H1 (cell line): ENCODE measurements around the gene MEF2C. TPM values are rescaled to one million over a fixed set of nuclear protein-coding genes. Genes with fewer than 3 reads are reported as not detected.

ENCODE experiments used
- CTCF ChIA-PET: fragments of 300-600 bp; sonication (Branson Sonifier 250); formaldehyde crosslinking; loops from one replicate; lab custom pipeline; 2021; ENCODE audit not compliant: partially characterized antibody; lab: Charles Lee
- POLR2A ChIA-PET: fragments of 300-600 bp; sonication (Branson Sonifier 250); formaldehyde crosslinking; loops from one replicate; lab custom pipeline; 2021; ENCODE audit warnings: inconsistent platforms; ENCODE audit not compliant: partially characterized antibody; lab: Charles Lee
- DNase-seq, 2 experiments: peaks; one replicate each; pipeline versions ENCODE4 v3.0.0 to v3.0.0-alpha.2; 2010 to 2022; ENCODE audit warnings: low spot score in 2 of 2, low read depth in 1 of 2, mixed read lengths in 1 of 2
- FAIRE-seq: peaks from 2 replicates; lab custom pipeline; 2011; peaks lifted over from hg19 to GRCh38; lab: Jason Lieb, UNC
- H2AFZ ChIP-seq: 2 replicates; pipeline ENCODE4 v1.8.1; 2012; ENCODE audit warnings: low read length, inconsistent platforms
- H2AK5ac ChIP-seq: 2 replicates; pipeline ENCODE4 v1.6.1; 2013; ENCODE audit warnings: low read depth, low read length
- H2BK120ac ChIP-seq: replicated peaks from 2 replicates; pipeline ENCODE3; 2013; ENCODE audit warnings: low read depth, low read length, inconsistent platforms
- H2BK12ac ChIP-seq: 2 replicates; pipeline ENCODE4 v1.6.1; 2013; ENCODE audit warnings: low read depth, low read length
- H2BK15ac ChIP-seq: 2 replicates; pipeline ENCODE4 v1.6.1; 2013; ENCODE audit warnings: low read length
- H2BK20ac ChIP-seq: 2 replicates; pipeline ENCODE4 v1.6.1; 2013; ENCODE audit warnings: low read length
- H2BK5ac ChIP-seq: 2 replicates; pipeline ENCODE4 v1.6.1; 2013; ENCODE audit warnings: low read depth, low read length
- H3K14ac ChIP-seq: 2 replicates; pipeline ENCODE4 v1.6.1; 2013; ENCODE audit warnings: inconsistent platforms; ENCODE audit not compliant: insufficient read length
- H3K18ac ChIP-seq: 2 replicates; pipeline ENCODE4 v1.6.1; 2013; ENCODE audit warnings: low read length; ENCODE audit errors: extremely low read depth
- H3K23ac ChIP-seq: 2 replicates; pipeline ENCODE4 v1.6.1; 2013; ENCODE audit warnings: inconsistent platforms; ENCODE audit not compliant: insufficient read length
- H3K23me2 ChIP-seq: 2 replicates; pipeline ENCODE4 v1.6.1; 2013; ENCODE audit warnings: low read depth, low read length
- H3K27ac ChIP-seq: 2 replicates; pipeline ENCODE4 v1.6.1; 2011; ENCODE audit warnings: low read depth, low read length, inconsistent platforms
- H3K27me3 ChIP-seq, 4 experiments: replicated peaks in 1 of 4; 1 replicate in 1 of 4; 2 replicates in 3 of 4; pipeline versions ENCODE4 v1.6.1 to v1.8.1; 2011 to 2013; ENCODE audit warnings: low read length in 3 of 4, mild to moderate bottlenecking in 3 of 4, inconsistent platforms in 2 of 4, mixed read lengths in 2 of 4, moderate library complexity in 1 of 4; ENCODE audit not compliant: control insufficient read depth in 3 of 4, insufficient read depth in 3 of 4; ENCODE audit errors: extremely low read depth in 1 of 4
- H3K36me3 ChIP-seq, 4 experiments: 2 replicates each; pipeline versions ENCODE4 v1.6.1 to v1.8.1; 2011 to 2013; ENCODE audit warnings: mild to moderate bottlenecking in 4 of 4, low read length in 3 of 4, moderate library complexity in 2 of 4, control low read depth in 1 of 4, inconsistent platforms in 1 of 4; ENCODE audit not compliant: insufficient read depth in 4 of 4, control insufficient read depth in 2 of 4
- H3K4ac ChIP-seq: replicated peaks from 2 replicates; pipeline ENCODE3; 2013; ENCODE audit warnings: low read length, low read depth, mixed read lengths, inconsistent platforms; ENCODE audit not compliant: insufficient read length
- H3K4me1 ChIP-seq, 4 experiments: replicated peaks in 1 of 4; 1 replicate in 1 of 4; 2 replicates in 3 of 4; pipeline versions ENCODE4 v1.6.1 to v1.8.1; 2011 to 2013; ENCODE audit warnings: low read length in 3 of 4, inconsistent platforms in 2 of 4, mixed read lengths in 1 of 4; ENCODE audit not compliant: insufficient read depth in 4 of 4, control insufficient read depth in 3 of 4
- H3K4me2 ChIP-seq, 2 experiments: 2 replicates each; pipeline versions ENCODE4 v1.6.1 to v1.8.1; 2011 to 2013; ENCODE audit warnings: low read depth in 2 of 2, low read length in 2 of 2, control low read depth in 1 of 2, inconsistent platforms in 1 of 2, mild to moderate bottlenecking in 1 of 2; ENCODE audit not compliant: insufficient read depth in 1 of 2
- H3K4me3 ChIP-seq, 4 experiments: fragments of 200-600, 300-600 bp in 1 of 4; sonication (generic), shearing (Covaris generic), sonication (Bioruptor Twin) in 1 of 4; 2 replicates each; pipeline versions ENCODE4 v1.5.1 to v1.8.1; 2011 to 2016; ENCODE audit warnings: low read length in 4 of 4, low read depth in 3 of 4, control low read depth in 2 of 4, inconsistent platforms in 2 of 4, mild to moderate bottlenecking in 2 of 4, mixed read lengths in 1 of 4, moderate library complexity in 1 of 4; ENCODE audit not compliant: insufficient read depth in 2 of 4; ENCODE audit errors: extremely low read depth in 1 of 4
- H3K56ac ChIP-seq: replicated peaks from 2 replicates; pipeline ENCODE3; 2013; ENCODE audit warnings: low read depth, mild to moderate bottlenecking, mixed read lengths, low read length, inconsistent platforms; ENCODE audit not compliant: insufficient read length
- H3K79me1 ChIP-seq: 2 replicates; pipeline ENCODE4 v1.6.1; 2013; ENCODE audit warnings: low read depth, low read length, control low read depth
- H3K79me2 ChIP-seq, 2 experiments: 2 replicates each; pipeline versions ENCODE4 v1.6.1 to v1.8.1; 2012 to 2013; ENCODE audit warnings: low read length in 2 of 2, mild to moderate bottlenecking in 2 of 2, inconsistent platforms in 1 of 2; ENCODE audit not compliant: insufficient read depth in 2 of 2, control insufficient read depth in 1 of 2
- H3K9ac ChIP-seq, 4 experiments: replicated peaks in 1 of 4; 1 replicate in 1 of 4; 2 replicates in 3 of 4; pipeline versions ENCODE4 v1.6.1 to v1.8.1; 2011 to 2013; ENCODE audit warnings: low read depth in 3 of 4, low read length in 3 of 4, control low read depth in 2 of 4, mild to moderate bottlenecking in 2 of 4, moderate library complexity in 2 of 4, inconsistent platforms in 1 of 4; ENCODE audit errors: extremely low read depth in 1 of 4
- H3K9me3 ChIP-seq, 2 experiments: 2 replicates each; pipeline versions ENCODE4 v1.6.1 to v1.8.1; 2012 to 2013; ENCODE audit warnings: mild to moderate bottlenecking in 2 of 2, moderate library complexity in 2 of 2, control low read depth in 1 of 2, inconsistent platforms in 1 of 2, low read depth in 1 of 2, low read length in 1 of 2, mixed read lengths in 1 of 2; ENCODE audit not compliant: insufficient read depth in 2 of 2
- H4K20me1 ChIP-seq, 2 experiments: replicated peaks in 1 of 2; 2 replicates each; pipeline versions ENCODE3 to v1.8.1; 2011 to 2013; ENCODE audit warnings: inconsistent platforms in 2 of 2, low read length in 2 of 2, mild to moderate bottlenecking in 1 of 2; ENCODE audit not compliant: insufficient read depth in 2 of 2, control insufficient read depth in 1 of 2
- H4K5ac ChIP-seq: 2 replicates; pipeline ENCODE4 v1.6.1; 2013; ENCODE audit warnings: low read length, low read depth, mixed read lengths, inconsistent platforms; ENCODE audit not compliant: insufficient read length
- H4K8ac ChIP-seq: 2 replicates; pipeline ENCODE4 v1.8.0; 2013; ENCODE audit warnings: mild to moderate bottlenecking, moderate library complexity, low read length, inconsistent platforms; ENCODE audit not compliant: insufficient read depth; ENCODE audit errors: extremely low read depth
- H4K91ac ChIP-seq: replicated peaks from 2 replicates; pipeline ENCODE3; 2013; ENCODE audit warnings: low read length, mixed read lengths, inconsistent platforms; ENCODE audit not compliant: insufficient read length
- ASH2L ChIP-seq: fragments of 200-600, 300-600 bp; sonication (generic); IDR thresholded peaks from one replicate; pipeline ENCODE4 v1.7.1; 2017; ENCODE audit warnings: low read length
- GABPA ChIP-seq: IDR thresholded peaks from 2 replicates; pipeline ENCODE4 v1.6.1; 2011; ENCODE audit warnings: mild to moderate bottlenecking, low read length, moderate library complexity, borderline replicate concordance; ENCODE audit not compliant: insufficient read depth
- GTF2F1 ChIP-seq: IDR thresholded peaks from 2 replicates; pipeline ENCODE4 v1.6.1; 2012; ENCODE audit warnings: low read depth, low read length, improper control_type of control experiment, borderline replicate concordance
- TAF7 ChIP-seq: optimal IDR thresholded peaks from 2 replicates; pipeline ENCODE3; 2011; ENCODE audit warnings: low read depth, mild to moderate bottlenecking, inconsistent platforms, low read length, moderate library complexity, borderline replicate concordance
- YY1 ChIP-seq: IDR thresholded peaks from 2 replicates; pipeline ENCODE4 v1.6.1; 2011; ENCODE audit warnings: low read depth, mild to moderate bottlenecking, low read length
- WGBS, 2 experiments: shearing (Covaris generic) in 1 of 2; methylation state at CpG; one replicate each; pipeline versions ENCODE4 v1.1.6 to v1.1.7; 2013 to 2015; ENCODE audit warnings: low lambda C conversion rate in 2 of 2, mixed read lengths in 2 of 2, inconsistent platforms in 1 of 2, low coverage in 1 of 2, missing lambda C conversion rate in 1 of 2; ENCODE audit not compliant: insufficient replicate concordance in 2 of 2, insufficient coverage in 1 of 2, insufficient read length in 1 of 2; ENCODE audit errors: extremely low coverage in 1 of 2, missing lambda C conversion rate in 1 of 2; 5-methylcytosine and 5-hydroxymethylcytosine counted together
- polyA plus RNA-seq, 7 experiments: library from polyadenylated mRNA; depleted of rRNA in 3 of 7; stranded (reverse) in 5 of 7; unstranded in 2 of 7; fragments of >200 nt in 5 of 7; fragments of 200-250 nt in 2 of 7; gene quantifications; 1 replicate in 5 of 7; 2 replicates in 1 of 7; 4 replicates in 1 of 7; pipeline versions ENCODE4 v1.2.1 to v1.2.3, GENCODE V29; 2011 to 2013; ENCODE audit warnings: missing spikeins in 2 of 7, mixed read lengths in 2 of 7
- total RNA-seq: library from RNA; stranded (reverse); fragmentation: NEBNext Ultra II Directional; extraction: Animal tissue kit (Norgen Biotek cat#: 25700); gene quantifications from 2 replicates; pipeline ENCODE4 v1.2.1, GENCODE V29; 2021

The MEF2C gene
- total and polyA plus RNA-seq, 2 of the 8 experiments (the other 6 are each of a cell fraction or from before 2014, with no cell fraction given): 0.59 to 0.99 TPM

DNA sequence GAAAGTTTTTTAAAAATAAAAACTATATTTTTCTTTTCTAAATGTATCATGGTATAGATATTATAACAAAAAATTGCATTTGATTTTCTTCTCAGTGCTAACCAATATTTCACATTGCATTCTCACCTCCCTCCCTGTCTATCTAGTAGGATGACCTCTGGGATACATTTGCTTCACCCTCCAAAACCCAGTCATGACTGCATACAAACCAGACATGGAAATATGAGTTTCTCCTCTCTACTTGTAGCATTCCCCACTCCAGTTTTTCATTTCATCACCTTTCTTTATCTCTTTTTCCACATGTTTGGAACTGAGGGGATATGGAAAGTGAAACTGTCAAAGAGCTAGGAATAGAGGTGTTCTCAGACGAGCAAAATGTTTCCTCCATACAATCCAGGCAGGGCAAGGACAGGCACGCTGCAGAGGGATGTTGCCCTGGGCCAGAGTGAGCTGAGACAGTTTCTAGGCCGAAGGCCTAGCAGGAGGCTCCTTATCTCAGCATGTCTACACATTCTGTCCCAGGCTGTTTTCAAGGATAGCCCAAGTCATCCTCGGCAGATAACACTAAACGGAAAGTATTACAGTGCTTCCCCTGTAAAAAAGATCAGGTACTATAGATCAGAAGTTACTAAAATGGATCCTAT, 46.7 kb downstream of the MEF2C start:
- POLR2A ChIA-PET: interaction anchor here (0.9 kb wide), 1 partner anchor 8 kb away, joined by 3 read pairs; no protein-coding TSS in a partner anchor
- no peak for TF ChIP-seq TAF7
- no peak for TF ChIP-seq YY1
- TF ChIP-seq GABPA: no peak
- no peak for TF ChIP-seq ASH2L
- TF ChIP-seq GTF2F1: no peak

More for the DNA sequence above, 46.7 kb downstream of the MEF2C start:
- CTCF ChIA-PET: interaction anchor here (0.7 to 1.1 kb wide), 4 partner anchors 10 to 498 kb away, joined by 3 to 4 read pairs (median 3); no protein-coding TSS in a partner anchor
- no peak overlapping the region for H3K18ac ChIP-seq
- no peak overlapping the region for H3K23ac ChIP-seq
- no peak overlapping the region for H4K8ac ChIP-seq
- no peaks in the 10 kb centered on the region for H3K9me3 ChIP-seq
- no peak overlapping the region; the same call in 1 of the 2 replicates for H2BK15ac ChIP-seq
- H4K20me1 ChIP-seq: no peaks in the 10 kb centered on the region
- no peak overlapping the region for H2BK5ac ChIP-seq
- no peaks in the 10 kb centered on the region for H3K36me3 ChIP-seq
- H3K79me1 ChIP-seq: no peaks in the 10 kb centered on the region
- peak overlapping the region; percentile 96 for H2AFZ ChIP-seq
- no peak overlapping the region for H3K27ac ChIP-seq
- no peaks in the 10 kb centered on the region for H3K27me3 ChIP-seq
- H4K5ac ChIP-seq: no peak overlapping the region
- no peak overlapping the region for H3K4ac ChIP-seq
- H3K4me3 ChIP-seq: no peak overlapping the region
- H3K9ac ChIP-seq: no peak overlapping the region
- no peak overlapping the region for H3K4me2 ChIP-seq
- H3K14ac ChIP-seq: no peak overlapping the region
- H3K79me2 ChIP-seq: no peaks in the 10 kb centered on the region
- peak; percentile 19 for FAIRE-seq
- H3K4me1 ChIP-seq: peaks cover 0 to 3% (median 1%) of the 10 kb centered on the region in 4 experiments; a peak in 1 of 7 replicates
- no peak overlapping the region for H2AK5ac ChIP-seq
- H2BK120ac ChIP-seq: no peak overlapping the region
- no peaks in the 10 kb centered on the region for H3K23me2 ChIP-seq
- no peak overlapping the region for H4K91ac ChIP-seq
- no peak overlapping the region for H3K56ac ChIP-seq
- no peak overlapping the region for H2BK12ac ChIP-seq
- H2BK20ac ChIP-seq: no peak overlapping the region
- 73% methylated on average over 5 of the region's 5 CpGs; no CpG with 5 or more reads in 1 of the 2 experiments for WGBS, 2 experiments
- DNase-seq: no peak
